Fibroblast of skin of back (primary cell): Measurements from ENCODE around the gene PDXDC1.
"Not testable (repeated sequence)": the region's sequence is repeated elsewhere in the genome, so short reads cannot be mapped to it uniquely, and the experiment has no call there.

ENCODE experiments used
- DNase-seq: peaks from one replicate; pipeline ENCODE4 v3.0.0-alpha.2; 2013

Gene PDXDC1

DNA sequence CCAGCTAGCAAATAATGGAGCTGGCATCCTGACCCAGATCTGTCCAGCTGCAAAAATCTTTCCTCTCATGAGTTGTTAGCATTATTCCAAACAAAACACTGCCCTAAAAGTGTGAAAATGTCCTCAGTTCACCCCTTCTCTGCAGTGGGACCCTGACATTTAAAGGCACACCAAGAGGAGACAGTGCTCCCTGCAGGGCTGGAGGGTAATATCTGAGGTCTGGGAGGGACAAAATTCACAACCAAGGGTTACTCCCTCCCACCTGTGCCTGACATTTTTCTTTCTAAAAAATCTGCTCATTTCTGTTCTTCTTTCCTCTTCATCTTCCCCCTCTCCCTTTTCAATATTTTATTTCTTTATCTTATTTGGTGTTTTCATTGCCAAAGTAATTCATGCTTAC is 191.4 kb downstream of the PDXDC1 start:
- DNase-seq = not testable (repeated sequence)

DNA sequence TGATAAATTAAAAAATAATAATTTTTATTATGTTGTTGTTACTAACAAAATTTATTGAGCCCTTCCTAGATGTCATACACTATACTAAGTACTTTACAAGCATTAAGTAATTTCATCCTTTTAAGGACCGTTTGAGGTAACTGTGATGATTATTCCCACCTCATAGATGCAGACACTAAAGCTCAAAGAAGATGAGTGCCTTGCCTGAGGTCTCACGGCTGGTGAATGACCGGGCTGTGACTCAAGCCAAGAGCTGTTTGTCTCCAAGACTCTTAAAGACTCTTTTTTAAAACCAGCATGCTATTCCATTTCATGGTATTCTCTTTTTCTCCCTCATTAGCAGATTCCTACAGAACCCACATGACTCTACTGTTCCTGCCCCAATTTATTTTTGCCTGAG is 193.5 kb downstream of the PDXDC1 start:
- not testable (repeated sequence) for DNase-seq

DNA sequence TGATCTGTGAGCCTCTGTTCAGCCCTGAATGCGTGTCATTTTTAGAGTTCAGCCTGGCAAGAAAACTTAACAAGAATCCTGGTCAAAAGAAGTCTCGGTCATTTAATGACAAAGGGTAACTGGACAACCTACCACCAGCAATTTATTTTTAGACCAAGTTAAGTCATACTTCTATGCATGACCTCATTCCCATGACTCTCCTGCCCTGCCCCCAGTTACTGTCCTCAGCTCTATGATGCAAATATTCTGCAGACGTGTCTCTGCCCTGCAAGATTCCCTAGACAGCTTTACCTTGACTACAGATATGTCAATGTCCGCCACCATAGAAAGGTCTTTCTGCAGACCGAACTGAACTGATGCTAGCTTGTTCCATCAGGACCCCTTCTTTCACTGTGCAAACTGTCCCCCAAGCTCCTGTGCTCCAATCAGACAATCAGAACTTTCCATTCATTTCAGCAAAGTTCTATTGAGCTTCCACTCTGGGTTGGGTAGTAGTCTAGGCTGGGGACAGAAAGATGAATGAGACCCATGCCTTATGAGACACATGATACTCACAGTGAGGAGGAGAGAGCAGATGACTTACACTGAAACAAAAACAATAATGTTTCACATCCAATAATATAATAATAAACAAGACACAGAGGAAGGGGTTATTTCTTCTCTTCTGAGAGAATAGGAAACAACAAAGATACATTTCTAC is 194.3 kb downstream of the PDXDC1 start:
- DNase-seq = not testable (repeated sequence)

DNA sequence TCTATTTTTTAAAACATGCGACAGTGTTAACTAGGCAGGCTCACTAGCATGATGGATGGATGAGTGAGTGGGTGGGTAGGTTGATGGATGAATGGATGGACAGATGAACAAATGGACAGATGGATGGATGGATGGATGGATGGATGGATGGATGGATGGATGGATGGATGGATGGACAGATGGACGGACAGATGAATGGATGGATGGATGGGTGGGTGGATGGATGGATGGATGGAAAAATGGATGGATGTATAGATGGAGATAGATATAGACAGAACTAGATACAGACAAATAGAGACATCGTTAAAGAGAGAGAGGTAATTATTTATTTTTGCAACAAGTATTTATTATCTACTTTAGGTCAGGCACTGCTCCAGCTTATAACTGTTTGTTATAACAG is 205.1 kb downstream of the PDXDC1 start:
- not testable (repeated sequence) for DNase-seq

DNA sequence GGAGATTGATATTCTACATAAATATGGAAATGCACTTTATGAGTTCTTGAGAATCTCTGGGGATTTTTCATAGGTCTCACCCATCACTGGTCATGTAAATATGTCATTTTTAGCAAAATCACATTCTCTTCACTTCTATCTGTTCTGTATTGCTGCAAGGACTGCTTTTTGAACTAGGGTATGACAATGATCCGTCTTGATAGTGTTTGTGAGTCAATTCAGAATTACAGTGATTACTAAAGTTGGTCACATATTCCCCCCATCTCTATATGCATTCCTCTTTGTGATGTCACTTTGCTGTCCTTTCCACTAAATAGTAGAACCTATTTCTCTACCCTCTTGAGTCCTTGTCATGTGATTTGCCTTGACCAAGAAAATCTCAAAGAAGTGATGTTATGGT is 206.1 kb downstream of the PDXDC1 start:
- not testable (repeated sequence) for DNase-seq

DNA sequence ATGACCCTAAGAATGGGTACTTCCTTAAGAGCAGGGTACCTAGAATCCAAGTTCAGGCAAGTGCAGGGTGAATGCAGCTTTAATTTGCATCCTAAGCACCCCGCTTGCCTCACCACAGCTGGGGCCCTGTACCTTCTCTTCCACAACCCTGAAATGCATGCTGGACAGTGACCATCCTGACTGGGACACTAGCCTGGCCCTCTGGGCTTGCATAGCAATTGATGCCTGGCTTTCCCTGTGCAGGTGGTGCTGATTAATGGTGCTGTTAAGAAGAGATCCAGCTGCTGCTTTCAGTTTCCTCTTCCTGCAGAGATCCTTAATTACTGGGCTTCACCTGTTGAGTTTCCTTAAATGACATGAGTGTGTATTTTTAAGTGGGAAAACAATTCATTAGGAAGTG is 209.2 kb downstream of the PDXDC1 start:
- DNase-seq = not testable (repeated sequence)
